ENCODE data around the gene PER3. TPM values are rescaled to one million over a fixed set of nuclear protein-coding genes. Genes with fewer than 3 reads are reported as not detected.

PER3 gene
- total and polyA plus RNA-seq, 8 donors: 3.2 to 55.8 (median 11.1) TPM

- H3K9me3 ChIP-seq: no peaks in the 10 kb centered on the region
- WGBS, 5 donors: 91 to 95% (median 93%) methylated on average over 15 of the region's 15 CpGs
- no peak for DNase-seq
- H3K4me1 ChIP-seq: no peaks in the 10 kb centered on the region
- H3K27me3 ChIP-seq: no peaks in the 10 kb centered on the region
- TF ChIP-seq, protein P1, sequence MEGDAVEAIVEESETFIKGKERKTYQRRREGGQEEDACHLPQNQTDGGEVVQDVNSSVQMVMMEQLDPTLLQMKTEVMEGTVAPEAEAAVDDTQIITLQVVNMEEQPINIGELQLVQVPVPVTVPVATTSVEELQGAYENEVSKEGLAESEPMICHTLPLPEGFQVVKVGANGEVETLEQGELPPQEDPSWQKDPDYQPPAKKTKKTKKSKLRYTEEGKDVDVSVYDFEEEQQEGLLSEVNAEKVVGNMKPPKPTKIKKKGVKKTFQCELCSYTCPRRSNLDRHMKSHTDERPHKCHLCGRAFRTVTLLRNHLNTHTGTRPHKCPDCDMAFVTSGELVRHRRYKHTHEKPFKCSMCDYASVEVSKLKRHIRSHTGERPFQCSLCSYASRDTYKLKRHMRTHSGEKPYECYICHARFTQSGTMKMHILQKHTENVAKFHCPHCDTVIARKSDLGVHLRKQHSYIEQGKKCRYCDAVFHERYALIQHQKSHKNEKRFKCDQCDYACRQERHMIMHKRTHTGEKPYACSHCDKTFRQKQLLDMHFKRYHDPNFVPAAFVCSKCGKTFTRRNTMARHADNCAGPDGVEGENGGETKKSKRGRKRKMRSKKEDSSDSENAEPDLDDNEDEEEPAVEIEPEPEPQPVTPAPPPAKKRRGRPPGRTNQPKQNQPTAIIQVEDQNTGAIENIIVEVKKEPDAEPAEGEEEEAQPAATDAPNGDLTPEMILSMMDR (IDR thresholded peaks at IDR 0.05): no peak
- TF ChIP-seq EP300 (IDR thresholded peaks at IDR 0.05) (no peak), POLR2A (IDR thresholded peaks at IDR 0.05) (no peak), POLR2AphosphoS5 (IDR thresholded peaks at IDR 0.05) (no peak)
- intact Hi-C loops (cut with DNase I; ENCODE audit: low total_unique reads): no loop called here
- no peak overlapping the region for H3K4me3 ChIP-seq
- H3K36me3 ChIP-seq: no peaks in the 10 kb centered on the region
- H3K27ac ChIP-seq: no peak overlapping the region
Measured at GRCh38 chr1:7861452-7861851, 77.4 kb downstream of the PER3 start.

- Histone ChIP-seq H3K27me3 (no peaks in the 10 kb centered on the region), H3K4me1 (no peaks in the 10 kb centered on the region), H3K27ac (no peak overlapping the region), H3K4me3 (no peak overlapping the region), H3K36me3 (no peaks in the 10 kb centered on the region), H3K9me3 (no peaks in the 10 kb centered on the region)
- TF ChIP-seq EP300 (IDR thresholded peaks at IDR 0.05): no peak
- no peak for TF ChIP-seq POLR2AphosphoS5 (IDR thresholded peaks at IDR 0.05)
- TF ChIP-seq, protein P1 (IDR thresholded peaks at IDR 0.05): no peak
- TF ChIP-seq POLR2A (IDR thresholded peaks at IDR 0.05): no peak
- intact Hi-C loops (cut with DNase I; ENCODE audit: low total_unique reads): no loop called here
- WGBS, 5 donors: 89 to 94% (median 93%) methylated on average over 15 to 17 of the region's 17 CpGs
- no peak for DNase-seq
Measured at GRCh38 chr1:7862211-7863060, 78.3 kb downstream of the PER3 start.

DNA sequence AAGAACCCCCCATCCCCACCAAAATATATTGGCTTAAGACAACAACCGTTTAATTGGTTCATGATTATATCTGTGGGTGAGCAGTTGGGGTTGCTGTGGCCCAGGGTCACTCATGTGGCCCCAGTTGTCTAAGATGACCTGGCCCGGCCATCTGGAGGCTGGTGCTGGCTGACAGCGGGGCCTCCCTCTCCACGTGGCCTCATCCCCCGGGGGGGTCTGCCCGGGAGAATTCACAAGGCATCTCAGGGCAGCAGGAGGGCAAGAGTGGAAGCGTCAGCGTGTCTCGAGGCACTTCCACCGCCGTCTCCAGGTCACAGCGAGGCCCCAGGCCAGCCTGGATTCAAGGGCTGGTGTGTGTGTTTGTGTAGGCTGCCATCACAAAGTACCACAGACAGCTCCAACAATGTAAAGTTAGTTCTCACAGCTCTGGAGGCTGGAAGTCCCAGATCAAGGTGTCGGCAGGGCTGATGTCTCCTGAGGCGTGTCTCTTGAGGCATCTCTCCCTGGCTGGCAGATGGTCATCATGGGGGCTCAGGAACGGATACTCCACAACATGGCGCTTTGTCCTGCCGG, 79.8 kb downstream of the PER3 start:
- no peaks in the 10 kb centered on the region for H3K36me3 ChIP-seq
- no peaks in the 10 kb centered on the region for H3K27me3 ChIP-seq
- DNase-seq: no peak
- H3K9me3 ChIP-seq: no peaks in the 10 kb centered on the region
- 75 to 83% (median 83%) methylated on average over 9 to 17 of the region's 17 CpGs for WGBS, 5 donors
- H3K4me3 ChIP-seq: no peak overlapping the region
- no peaks in the 10 kb centered on the region for H3K4me1 ChIP-seq
- no peak for TF ChIP-seq EP300 (IDR thresholded peaks at IDR 0.05)
- TF ChIP-seq, protein P1 (IDR thresholded peaks at IDR 0.05): no peak
- no peak for TF ChIP-seq POLR2A (IDR thresholded peaks at IDR 0.05)
- no peak for TF ChIP-seq POLR2AphosphoS5 (IDR thresholded peaks at IDR 0.05)
- H3K27ac ChIP-seq: no peak overlapping the region
- intact Hi-C loops (cut with DNase I; ENCODE audit: low total_unique reads): no loop called here

DNA sequence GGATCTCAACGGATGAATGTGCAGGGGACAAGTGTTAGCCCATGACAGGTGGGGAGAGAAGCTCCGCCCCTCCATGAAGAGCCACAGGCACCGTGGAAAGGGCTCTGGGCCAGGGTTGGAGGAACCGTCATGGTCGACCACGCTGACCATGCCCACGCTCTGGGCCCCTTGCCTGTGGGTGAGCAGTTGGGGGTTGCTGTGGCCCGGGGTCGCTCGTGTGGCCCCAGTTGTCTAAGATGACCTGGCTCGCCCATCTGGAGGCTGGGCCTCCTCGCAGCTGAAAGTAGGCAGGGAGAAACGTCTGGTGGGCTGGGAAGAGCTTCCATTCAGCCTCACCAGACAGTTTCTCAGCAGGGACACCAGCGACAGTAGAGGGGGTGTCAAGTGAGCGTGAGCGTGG, 81.9 kb downstream of the PER3 start:
- H3K36me3 ChIP-seq: no peaks in the 10 kb centered on the region
- no peak for DNase-seq
- no peaks in the 10 kb centered on the region for H3K27me3 ChIP-seq
- whole genome bisulfite sequencing, 5 donors: 82 to 93% (median 87%) methylated on average over 16 of the region's 16 CpGs
- no peaks in the 10 kb centered on the region for H3K4me1 ChIP-seq
- H3K9me3 ChIP-seq: no peaks in the 10 kb centered on the region
- no peak overlapping the region for H3K4me3 ChIP-seq
- intact Hi-C loops (cut with DNase I; ENCODE audit: low total_unique reads): no loop called here
- H3K27ac ChIP-seq: no peak overlapping the region
- no peak for TF ChIP-seq EP300 (IDR thresholded peaks at IDR 0.05)
- TF ChIP-seq POLR2A (IDR thresholded peaks at IDR 0.05): no peak
- no peak for TF ChIP-seq POLR2AphosphoS5 (IDR thresholded peaks at IDR 0.05)
- TF ChIP-seq, protein P1 (IDR thresholded peaks at IDR 0.05): no peak
